Ovary (tissue), 3 donors: ENCODE results near the gene HAP1.

Experiments
- CTCF ChIP-seq, 3 donors: fragments of 450-650 bp in 2 of 3; fragments of 200-600 bp in 1 of 3; IDR thresholded peaks; one replicate each; pipeline versions ENCODE4 v1.5.1 to v1.8.0; 2016 to 2022; ENCODE audit warnings: antibody characterized with exemption in 3 of 3, mild to moderate bottlenecking in 1 of 3
- EP300 ChIP-seq: sonication (generic); formaldehyde crosslinking; IDR thresholded peaks from one replicate; pipeline ENCODE4 v1.6.1; 2017; ENCODE audit warnings: antibody characterized with exemption
- POLR2A ChIP-seq: fragments of 450-650 bp; IDR thresholded peaks from one replicate; pipeline ENCODE4 v1.6.1; 2017; ENCODE audit warnings: antibody characterized with exemption, mild to moderate bottlenecking, moderate library complexity
- donor health status: DM: no; HTN: no; CAD: no.

GRCh38 chr17:41678907-41679739 is 55.3 kb downstream of the HAP1 start:
- no peak for TF ChIP-seq POLR2A
- TF ChIP-seq CTCF (IDR thresholded peaks at IDR 0.05) = no peak
- no peak for TF ChIP-seq EP300
